ENCODE measurements around the gene SERAC1. TPM values are rescaled to one million over a fixed set of nuclear protein-coding genes. Genes with fewer than 3 reads are reported as not detected.

Gene SERAC1
- polyA plus RNA-seq, 2 of the 4 experiments (the other 2 are of a cell fraction) = 5.1 to 6.7 TPM

- CTCF ChIA-PET = interaction anchor here (7.6 kb wide), 1 partner anchor 8 kb away, joined by 57 read pairs; no protein-coding TSS in a partner anchor
- no peak for DNase-seq (ENCODE audit: low read depth in 1 of 2, low spot score in 1 of 2)
- H3K9me3 ChIP-seq = no peaks in the 10 kb centered on the region
- no peak for ATAC-seq
- FAIRE-seq = no peak
- H3K4me2 ChIP-seq = no peak overlapping the region
- H3K4me3 ChIP-seq = no peak overlapping the region
- TF ChIP-seq ESRRA (IDR thresholded peaks at IDR 0.05; ENCODE audit: borderline replicate concordance, low read length) (no peak), HOXB5 (CRISPR knock-in tag; IDR thresholded peaks at IDR 0.05) (no peak), ZNF302 (CRISPR knock-in tag; IDR thresholded peaks at IDR 0.05) (no peak), CBX8 (IDR thresholded peaks at IDR 0.05) (no peak), JUN (IDR thresholded peaks at IDR 0.05) (no peak), CHD2 (IDR thresholded peaks at IDR 0.05; ENCODE audit: low read length, partially characterized antibody) (no peak), ATOH8 (CRISPR knock-in tag; IDR thresholded peaks at IDR 0.05; ENCODE audit: low read depth) (no peak), ZC3H11A (IDR thresholded peaks at IDR 0.05) (no peak), ZFP36 (IDR thresholded peaks at IDR 0.05; ENCODE audit: borderline replicate concordance, partially characterized antibody) (no peak), KDM1A (IDR thresholded peaks at IDR 0.05; ENCODE audit: low read depth) (no peak), SMC3 (IDR thresholded peaks at IDR 0.05) (no peak)
- WGBS (ENCODE audit: missing lambda C conversion rate) = 92% methylated on average over 11 of the region's 11 CpGs
- H3K27ac ChIP-seq = peak overlapping the region in 1 of 2 experiments; percentile 47; a peak in 2 of 6 replicates
- POLR2A ChIA-PET = no interaction called here
- peaks cover 50% of the 10 kb centered on the region for H3K4me1 ChIP-seq
Observed at GRCh38 chr6:158063736-158064135, 104.3 kb downstream of the SERAC1 start.

DNA sequence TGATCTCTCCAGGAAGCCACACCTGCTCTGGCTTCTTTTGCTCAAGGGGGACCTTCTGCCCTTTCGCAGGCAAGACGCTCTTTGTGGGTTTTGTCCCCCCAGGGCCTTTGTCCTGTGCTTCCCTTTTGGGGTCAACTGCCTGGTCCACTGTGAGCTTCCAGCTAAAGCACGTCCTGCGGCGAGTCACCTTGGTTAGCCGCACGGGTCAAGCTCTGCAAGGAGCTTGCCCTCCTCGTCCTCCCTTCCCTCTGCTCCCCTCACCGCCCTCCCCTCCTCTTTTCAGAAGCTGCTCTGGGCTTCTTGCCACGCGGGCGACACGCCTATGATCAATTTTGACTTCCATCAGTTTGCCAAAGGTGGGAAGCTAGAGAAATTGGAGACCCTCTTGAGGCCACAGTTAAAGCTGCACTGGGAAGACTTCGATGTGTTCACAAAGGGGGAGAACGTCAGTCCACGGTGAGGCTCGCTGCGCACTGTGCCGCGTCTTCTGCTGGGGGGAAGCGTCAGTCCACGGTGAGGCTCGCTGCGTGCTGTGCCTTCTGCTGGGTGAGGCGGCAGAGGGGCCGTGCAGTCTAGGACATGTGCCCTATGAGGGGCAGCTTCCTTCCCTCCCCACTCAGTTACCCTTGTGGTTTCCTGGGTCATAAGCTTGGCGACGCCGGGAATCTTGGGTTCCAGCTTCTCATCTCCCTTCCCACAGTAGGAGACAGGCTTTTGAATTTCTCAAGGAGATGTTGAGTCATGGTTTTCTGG, 106.2 kb downstream of the SERAC1 start:
- peak overlapping the region; percentile 94 to 98 for H3K27ac ChIP-seq
- POLR2A ChIA-PET = no interaction called here
- CTCF ChIA-PET = interaction anchor here (1.0 to 7.6 kb wide), 3 partner anchors 10 to 35 kb away, joined by 3 to 57 read pairs (median 19); no protein-coding TSS in a partner anchor
- DNase-seq (ENCODE audit: low read depth in 1 of 2, low spot score in 1 of 2) (no peak), ATAC-seq (no peak), FAIRE-seq (no peak)
- no peak for TF ChIP-seq POLR2AphosphoS2 (conservative IDR thresholded peaks at IDR 0.05; ENCODE audit: low read length)
- TF ChIP-seq CHD4 (IDR thresholded peaks at IDR 0.05; ENCODE audit: borderline replicate concordance) = no peak
- TF ChIP-seq, protein P1, sequence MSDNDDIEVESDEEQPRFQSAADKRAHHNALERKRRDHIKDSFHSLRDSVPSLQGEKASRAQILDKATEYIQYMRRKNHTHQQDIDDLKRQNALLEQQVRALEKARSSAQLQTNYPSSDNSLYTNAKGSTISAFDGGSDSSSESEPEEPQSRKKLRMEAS (IDR thresholded peaks at IDR 0.05) = no peak
- no peak overlapping the region for H3K4me3 ChIP-seq
- WGBS (ENCODE audit: missing lambda C conversion rate) = 96% methylated on average over 16 of the region's 29 CpGs
- H3K9me3 ChIP-seq = no peaks in the 10 kb centered on the region
- peak overlapping the region; percentile 60; the same call in 2 of the 3 replicates for H3K4me2 ChIP-seq
- H3K4me1 ChIP-seq = peaks cover 53% of the 10 kb centered on the region

DNA sequence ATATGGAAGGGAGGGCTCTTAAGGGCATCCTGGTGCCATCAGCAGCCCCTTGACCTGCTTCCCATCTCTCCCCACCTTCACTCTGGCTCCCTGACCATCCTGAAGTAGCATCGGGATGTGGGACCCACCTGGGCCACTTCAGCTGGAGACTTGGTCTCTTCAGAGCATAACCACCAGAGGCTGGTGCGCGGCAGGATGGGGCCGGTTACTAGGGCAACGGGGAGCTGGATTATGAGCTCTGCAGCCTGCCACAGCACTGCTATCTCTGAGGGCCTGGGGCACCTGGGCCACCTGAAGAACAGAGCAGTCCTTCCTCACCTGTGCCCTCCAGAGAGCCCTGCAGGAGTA, 106.7 kb downstream of the SERAC1 start:
- no peaks in the 10 kb centered on the region for H3K9me3 ChIP-seq
- peak overlapping the region; percentile 60 for H3K4me2 ChIP-seq
- peak overlapping the region; percentile 94 to 98 for H3K27ac ChIP-seq
- ChIA-PET CTCF (interaction anchor here (1.0 to 7.6 kb wide), 5 partner anchors 11 to 35 kb away, joined by 3 to 57 read pairs (median 6); no protein-coding TSS in a partner anchor), POLR2A (interaction anchor here (1.0 kb wide), 1 partner anchor 35 kb away, joined by 5 read pairs; no protein-coding TSS in a partner anchor)
- FAIRE-seq (no peak), ATAC-seq (no peak; a peak in 1 of 6 replicates), DNase-seq (ENCODE audit: low read depth in 1 of 2, low spot score in 1 of 2) (no peak)
- peaks cover 58% of the 10 kb centered on the region for H3K4me1 ChIP-seq
- no CpG with 5 or more reads among the region's 5 CpGs for WGBS (ENCODE audit: missing lambda C conversion rate)
- H3K4me3 ChIP-seq = no peak overlapping the region
- TF ChIP-seq PHF8 (IDR thresholded peaks at IDR 0.05; ENCODE audit: borderline replicate concordance, low read depth) (no peak), MYC (IDR thresholded peaks at IDR 0.05; ENCODE audit: borderline replicate concordance, low read length) (no peak), ZC3H11A (IDR thresholded peaks at IDR 0.05) (no peak), USF2 (IDR thresholded peaks at IDR 0.05) (no peak), HOXB5 (CRISPR knock-in tag; IDR thresholded peaks at IDR 0.05) (no peak), FOSL2 (IDR thresholded peaks at IDR 0.05) (no peak), FOSL2 (CRISPR knock-in tag; IDR thresholded peaks at IDR 0.05) (no peak)

All from A549 (cell line).